GM23338 (cell line): ENCODE data around the gene ATP5PO. TPM values are rescaled to one million over a fixed set of nuclear protein-coding genes. Genes with fewer than 3 reads are reported as not detected.

Source experiments
- ATAC-seq: fragments of 200-7000 bp; cut with Tn5 transposase; 3 replicates; pipeline ENCODE4 v1.9.1; 2020
- DNase-seq: peaks from one replicate; pipeline ENCODE4 v3.0.0-alpha.2; 2015; ENCODE audit warnings: low spot score
- H2AFZ ChIP-seq: fragments of 200-600 bp; sonication (generic); 2 replicates; pipeline ENCODE4 v1.8.0; 2016; ENCODE audit warnings: antibody characterized with exemption, mild to moderate bottlenecking, moderate library complexity
- H3F3A ChIP-seq: fragments of 200-600 bp; sonication (generic); replicated peaks from 2 replicates; pipeline ENCODE4 v1.8.0; 2017; ENCODE audit warnings: antibody characterized with exemption, mixed run types, low read depth
- H3K27ac ChIP-seq: fragments of 200-600 bp; sonication (generic); 2 replicates; pipeline ENCODE4 v1.6.1; 2016; ENCODE audit warnings: low read depth
- H3K27me3 ChIP-seq: fragments of 200-600 bp; sonication (generic); 2 replicates; pipeline ENCODE4 v1.8.0; 2016; ENCODE audit warnings: mild to moderate bottlenecking, mixed run types, moderate library complexity; ENCODE audit not compliant: insufficient read depth
- H3K36me3 ChIP-seq: fragments of 200-600 bp; sonication (generic); 2 replicates; pipeline ENCODE4 v1.8.0; 2016; ENCODE audit warnings: mild to moderate bottlenecking; ENCODE audit not compliant: insufficient read depth
- H3K4me1 ChIP-seq: fragments of 200-600 bp; sonication (generic); 2 replicates; pipeline ENCODE4 v1.8.0; 2016; ENCODE audit warnings: mild to moderate bottlenecking, moderate library complexity; ENCODE audit not compliant: insufficient read depth
- H3K4me2 ChIP-seq: fragments of 200-600 bp; sonication (generic); 2 replicates; pipeline ENCODE4 v1.7.1; 2017; ENCODE audit warnings: mixed run types
- H3K4me3 ChIP-seq: fragments of 200-600 bp; sonication (generic); 2 replicates; pipeline ENCODE4 v1.6.1; 2016; ENCODE audit warnings: mixed run types
- H3K79me2 ChIP-seq: fragments of 200-600 bp; sonication (generic); replicated peaks from 2 replicates; pipeline ENCODE4 v1.8.0; 2017; ENCODE audit warnings: mild to moderate bottlenecking; ENCODE audit not compliant: insufficient read depth
- H3K9me2 ChIP-seq: fragments of 200-600 bp; sonication (generic); 2 replicates; pipeline ENCODE4 v1.8.0; 2017; ENCODE audit not compliant: insufficient read depth
- H4K20me1 ChIP-seq: fragments of 200-600 bp; sonication (generic); replicated peaks from 2 replicates; pipeline ENCODE4 v1.8.0; 2017; ENCODE audit warnings: mild to moderate bottlenecking; ENCODE audit not compliant: insufficient read depth
- H3K27ac Mint-ChIP-seq: 2 replicates; pipeline ENCODE4 v1.8.0; 2020; ENCODE audit warnings: inconsistent platforms, mild to moderate bottlenecking, moderate library complexity, mixed read lengths
- H3K27me3 Mint-ChIP-seq: 3 replicates; pipeline ENCODE4 v1.8.0; 2022; ENCODE audit warnings: low read depth, mild to moderate bottlenecking, moderate library complexity, mixed read lengths, inconsistent platforms; ENCODE audit not compliant: insufficient read depth, poor library complexity
- H3K36me3 Mint-ChIP-seq: 3 replicates; pipeline ENCODE4 v1.8.0; 2021; ENCODE audit warnings: low read depth, mild to moderate bottlenecking, inconsistent platforms, moderate library complexity, mixed read lengths
- H3K4me1 Mint-ChIP-seq: 3 replicates; pipeline ENCODE4 v1.8.0; 2020; ENCODE audit warnings: mild to moderate bottlenecking, inconsistent platforms, mixed read lengths
- H3K4me3 Mint-ChIP-seq: 3 replicates; pipeline ENCODE4 v1.8.0; 2021; ENCODE audit warnings: moderate library complexity, mild to moderate bottlenecking, inconsistent platforms, mixed read lengths
- H3K9me3 Mint-ChIP-seq: 3 replicates; pipeline ENCODE4 v1.8.0; 2020; ENCODE audit warnings: moderate library complexity, mild to moderate bottlenecking, inconsistent platforms, mixed read lengths
- CREB1 ChIP-seq: fragments of 250-450 bp; sonication (Bioruptor Pico); IDR thresholded peaks from 2 replicates; pipeline ENCODE4 v1.5.0; 2020; ENCODE audit warnings: low read depth, mild to moderate bottlenecking, moderate library complexity
- EZH2 ChIP-seq: fragments of 200-600 bp; sonication (generic); IDR thresholded peaks from one replicate; pipeline ENCODE4 v1.8.0; 2017; ENCODE audit warnings: antibody characterized with exemption, mild to moderate bottlenecking, low read depth; ENCODE audit not compliant: unreplicated experiment
- EZH2phosphoT487 ChIP-seq: fragments of 200-600 bp; sonication (generic); IDR thresholded peaks from one replicate; pipeline ENCODE4 v1.8.1; 2018; ENCODE audit warnings: antibody characterized with exemption; ENCODE audit not compliant: unreplicated experiment
- JUNB ChIP-seq: IDR thresholded peaks from one replicate; pipeline ENCODE4 v1.6.1; 2016; ENCODE audit warnings: antibody characterized with exemption; ENCODE audit not compliant: unreplicated experiment
- NANOG ChIP-seq: IDR thresholded peaks from 2 replicates; pipeline ENCODE4 v1.6.1; 2016; ENCODE audit warnings: antibody characterized with exemption, borderline replicate concordance
- POLR2AphosphoS5 ChIP-seq: IDR thresholded peaks from 2 replicates; pipeline ENCODE4 v1.6.1; 2016; ENCODE audit warnings: antibody characterized with exemption, low read depth
- STAT1 ChIP-seq: IDR thresholded peaks from one replicate; pipeline ENCODE4 v1.6.1; 2016; ENCODE audit warnings: antibody characterized with exemption; ENCODE audit not compliant: unreplicated experiment
- ZNF114 ChIP-seq: fragments of 250-450 bp; sonication (Bioruptor Pico); IDR thresholded peaks from 2 replicates; pipeline ENCODE4 v1.5.0; 2020; ENCODE audit warnings: mild to moderate bottlenecking, moderate library complexity
- ZNF331 ChIP-seq: fragments of 250-450 bp; sonication (Bioruptor Pico); IDR thresholded peaks from 2 replicates; pipeline ENCODE4 v1.5.0; 2020; ENCODE audit warnings: low read depth, mild to moderate bottlenecking, moderate library complexity
- polyA plus RNA-seq: library from polyadenylated mRNA; unstranded; fragments of >200 nt; fragmentation: Nextera tagmentation; extraction: Ambion mirVana; gene quantifications from 2 replicates; pipeline ENCODE4 v1.2.1, GENCODE V29; 2016
- total RNA-seq: library from RNA; depleted of rRNA; stranded (reverse); fragments of >200 nt; shearing (Covaris generic); gene quantifications from 2 replicates; pipeline ENCODE4 v1.2.3, GENCODE V29; 2014
- TF ChIP-seq, protein P1 (sequence below), 2 experiments: fragments of 200-600 bp in 1 of 2; sonication (generic) in 1 of 2; conservative IDR thresholded peaks; 2 replicates each; pipeline versions ENCODE4 v1.5.1 to v1.6.1; 2016 to 2017; ENCODE audit warnings: antibody characterized with exemption in 2 of 2, low read depth in 2 of 2, mild to moderate bottlenecking in 2 of 2, moderate library complexity in 1 of 2
- TF ChIP-seq, protein P2 (sequence below): IDR thresholded peaks from 2 replicates; pipeline ENCODE4 v1.6.1; 2016; ENCODE audit warnings: antibody characterized with exemption
- TF ChIP-seq, protein P3 (sequence below): IDR thresholded peaks from one replicate; pipeline ENCODE4 v1.6.1; 2018; ENCODE audit warnings: antibody characterized with exemption; ENCODE audit not compliant: unreplicated experiment
- TF ChIP-seq, protein P4 (sequence below): fragments of 250-450 bp; sonication (Bioruptor Pico); IDR thresholded peaks from 2 replicates; pipeline ENCODE4 v1.5.0; 2020; ENCODE audit warnings: mild to moderate bottlenecking, moderate library complexity

ATP5PO gene
- total and polyA plus RNA-seq, 2 experiments from 2014 or later: 244 to 522 TPM

DNA sequence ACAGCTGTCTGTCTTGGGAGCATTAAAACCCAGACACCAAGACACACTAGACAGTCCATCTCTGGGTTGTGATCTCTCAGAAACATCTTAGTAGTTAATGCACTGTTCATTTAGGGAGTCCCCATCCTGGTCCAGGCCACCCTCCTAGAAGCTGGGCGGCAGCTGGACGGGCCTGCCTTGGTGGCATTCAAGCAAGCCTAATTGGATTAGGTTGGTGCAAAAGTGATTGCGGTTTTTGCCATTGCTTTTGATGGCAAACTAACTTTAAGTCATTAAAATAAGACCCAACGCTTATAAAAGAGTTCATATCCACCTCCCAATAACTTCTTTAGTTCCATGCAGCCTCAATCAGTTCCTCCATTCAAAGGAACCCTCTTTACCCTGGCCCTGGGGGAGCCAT is 21.7 kb downstream of the ATP5PO start:
- Mint-ChIP-seq H3K4me1 (peaks cover 21% of the 10 kb centered on the region), H3K4me3 (no peak overlapping the region), H3K27me3 (peaks cover 14% of the 10 kb centered on the region), H3K9me3 (no peaks in the 10 kb centered on the region), H3K27ac (no peak overlapping the region), H3K36me3 (no peaks in the 10 kb centered on the region)
- no peak overlapping the region for H3K27ac ChIP-seq
- peak overlapping the region; percentile 76; the same call in 1 of the 2 replicates for H3K4me2 ChIP-seq
- H3K9me2 ChIP-seq: no peaks in the 10 kb centered on the region
- no peaks in the 10 kb centered on the region for H3K27me3 ChIP-seq
- no peaks in the 10 kb centered on the region for H3K36me3 ChIP-seq
- no peak overlapping the region; the same call in 1 of the 2 replicates for H2AFZ ChIP-seq
- TF ChIP-seq, protein P1, sequence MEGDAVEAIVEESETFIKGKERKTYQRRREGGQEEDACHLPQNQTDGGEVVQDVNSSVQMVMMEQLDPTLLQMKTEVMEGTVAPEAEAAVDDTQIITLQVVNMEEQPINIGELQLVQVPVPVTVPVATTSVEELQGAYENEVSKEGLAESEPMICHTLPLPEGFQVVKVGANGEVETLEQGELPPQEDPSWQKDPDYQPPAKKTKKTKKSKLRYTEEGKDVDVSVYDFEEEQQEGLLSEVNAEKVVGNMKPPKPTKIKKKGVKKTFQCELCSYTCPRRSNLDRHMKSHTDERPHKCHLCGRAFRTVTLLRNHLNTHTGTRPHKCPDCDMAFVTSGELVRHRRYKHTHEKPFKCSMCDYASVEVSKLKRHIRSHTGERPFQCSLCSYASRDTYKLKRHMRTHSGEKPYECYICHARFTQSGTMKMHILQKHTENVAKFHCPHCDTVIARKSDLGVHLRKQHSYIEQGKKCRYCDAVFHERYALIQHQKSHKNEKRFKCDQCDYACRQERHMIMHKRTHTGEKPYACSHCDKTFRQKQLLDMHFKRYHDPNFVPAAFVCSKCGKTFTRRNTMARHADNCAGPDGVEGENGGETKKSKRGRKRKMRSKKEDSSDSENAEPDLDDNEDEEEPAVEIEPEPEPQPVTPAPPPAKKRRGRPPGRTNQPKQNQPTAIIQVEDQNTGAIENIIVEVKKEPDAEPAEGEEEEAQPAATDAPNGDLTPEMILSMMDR (conservative IDR thresholded peaks at IDR 0.05; ENCODE audit: low read depth in 2 of 2): no peak
- no peak for TF ChIP-seq EZH2phosphoT487
- TF ChIP-seq STAT1: no peak
- no peak for TF ChIP-seq CREB1 (CRISPR knock-in tag)
- TF ChIP-seq, protein P2, sequence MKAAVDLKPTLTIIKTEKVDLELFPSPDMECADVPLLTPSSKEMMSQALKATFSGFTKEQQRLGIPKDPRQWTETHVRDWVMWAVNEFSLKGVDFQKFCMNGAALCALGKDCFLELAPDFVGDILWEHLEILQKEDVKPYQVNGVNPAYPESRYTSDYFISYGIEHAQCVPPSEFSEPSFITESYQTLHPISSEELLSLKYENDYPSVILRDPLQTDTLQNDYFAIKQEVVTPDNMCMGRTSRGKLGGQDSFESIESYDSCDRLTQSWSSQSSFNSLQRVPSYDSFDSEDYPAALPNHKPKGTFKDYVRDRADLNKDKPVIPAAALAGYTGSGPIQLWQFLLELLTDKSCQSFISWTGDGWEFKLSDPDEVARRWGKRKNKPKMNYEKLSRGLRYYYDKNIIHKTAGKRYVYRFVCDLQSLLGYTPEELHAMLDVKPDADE: no peak
- TF ChIP-seq, protein P3, sequence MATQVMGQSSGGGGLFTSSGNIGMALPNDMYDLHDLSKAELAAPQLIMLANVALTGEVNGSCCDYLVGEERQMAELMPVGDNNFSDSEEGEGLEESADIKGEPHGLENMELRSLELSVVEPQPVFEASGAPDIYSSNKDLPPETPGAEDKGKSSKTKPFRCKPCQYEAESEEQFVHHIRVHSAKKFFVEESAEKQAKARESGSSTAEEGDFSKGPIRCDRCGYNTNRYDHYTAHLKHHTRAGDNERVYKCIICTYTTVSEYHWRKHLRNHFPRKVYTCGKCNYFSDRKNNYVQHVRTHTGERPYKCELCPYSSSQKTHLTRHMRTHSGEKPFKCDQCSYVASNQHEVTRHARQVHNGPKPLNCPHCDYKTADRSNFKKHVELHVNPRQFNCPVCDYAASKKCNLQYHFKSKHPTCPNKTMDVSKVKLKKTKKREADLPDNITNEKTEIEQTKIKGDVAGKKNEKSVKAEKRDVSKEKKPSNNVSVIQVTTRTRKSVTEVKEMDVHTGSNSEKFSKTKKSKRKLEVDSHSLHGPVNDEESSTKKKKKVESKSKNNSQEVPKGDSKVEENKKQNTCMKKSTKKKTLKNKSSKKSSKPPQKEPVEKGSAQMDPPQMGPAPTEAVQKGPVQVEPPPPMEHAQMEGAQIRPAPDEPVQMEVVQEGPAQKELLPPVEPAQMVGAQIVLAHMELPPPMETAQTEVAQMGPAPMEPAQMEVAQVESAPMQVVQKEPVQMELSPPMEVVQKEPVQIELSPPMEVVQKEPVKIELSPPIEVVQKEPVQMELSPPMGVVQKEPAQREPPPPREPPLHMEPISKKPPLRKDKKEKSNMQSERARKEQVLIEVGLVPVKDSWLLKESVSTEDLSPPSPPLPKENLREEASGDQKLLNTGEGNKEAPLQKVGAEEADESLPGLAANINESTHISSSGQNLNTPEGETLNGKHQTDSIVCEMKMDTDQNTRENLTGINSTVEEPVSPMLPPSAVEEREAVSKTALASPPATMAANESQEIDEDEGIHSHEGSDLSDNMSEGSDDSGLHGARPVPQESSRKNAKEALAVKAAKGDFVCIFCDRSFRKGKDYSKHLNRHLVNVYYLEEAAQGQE: no peak
- TF ChIP-seq ZNF331: no peak
- no peak for TF ChIP-seq POLR2AphosphoS5
- no peak for TF ChIP-seq JUNB
- no peak for TF ChIP-seq ZNF114 (CRISPR knock-in tag)
- TF ChIP-seq, protein P4, sequence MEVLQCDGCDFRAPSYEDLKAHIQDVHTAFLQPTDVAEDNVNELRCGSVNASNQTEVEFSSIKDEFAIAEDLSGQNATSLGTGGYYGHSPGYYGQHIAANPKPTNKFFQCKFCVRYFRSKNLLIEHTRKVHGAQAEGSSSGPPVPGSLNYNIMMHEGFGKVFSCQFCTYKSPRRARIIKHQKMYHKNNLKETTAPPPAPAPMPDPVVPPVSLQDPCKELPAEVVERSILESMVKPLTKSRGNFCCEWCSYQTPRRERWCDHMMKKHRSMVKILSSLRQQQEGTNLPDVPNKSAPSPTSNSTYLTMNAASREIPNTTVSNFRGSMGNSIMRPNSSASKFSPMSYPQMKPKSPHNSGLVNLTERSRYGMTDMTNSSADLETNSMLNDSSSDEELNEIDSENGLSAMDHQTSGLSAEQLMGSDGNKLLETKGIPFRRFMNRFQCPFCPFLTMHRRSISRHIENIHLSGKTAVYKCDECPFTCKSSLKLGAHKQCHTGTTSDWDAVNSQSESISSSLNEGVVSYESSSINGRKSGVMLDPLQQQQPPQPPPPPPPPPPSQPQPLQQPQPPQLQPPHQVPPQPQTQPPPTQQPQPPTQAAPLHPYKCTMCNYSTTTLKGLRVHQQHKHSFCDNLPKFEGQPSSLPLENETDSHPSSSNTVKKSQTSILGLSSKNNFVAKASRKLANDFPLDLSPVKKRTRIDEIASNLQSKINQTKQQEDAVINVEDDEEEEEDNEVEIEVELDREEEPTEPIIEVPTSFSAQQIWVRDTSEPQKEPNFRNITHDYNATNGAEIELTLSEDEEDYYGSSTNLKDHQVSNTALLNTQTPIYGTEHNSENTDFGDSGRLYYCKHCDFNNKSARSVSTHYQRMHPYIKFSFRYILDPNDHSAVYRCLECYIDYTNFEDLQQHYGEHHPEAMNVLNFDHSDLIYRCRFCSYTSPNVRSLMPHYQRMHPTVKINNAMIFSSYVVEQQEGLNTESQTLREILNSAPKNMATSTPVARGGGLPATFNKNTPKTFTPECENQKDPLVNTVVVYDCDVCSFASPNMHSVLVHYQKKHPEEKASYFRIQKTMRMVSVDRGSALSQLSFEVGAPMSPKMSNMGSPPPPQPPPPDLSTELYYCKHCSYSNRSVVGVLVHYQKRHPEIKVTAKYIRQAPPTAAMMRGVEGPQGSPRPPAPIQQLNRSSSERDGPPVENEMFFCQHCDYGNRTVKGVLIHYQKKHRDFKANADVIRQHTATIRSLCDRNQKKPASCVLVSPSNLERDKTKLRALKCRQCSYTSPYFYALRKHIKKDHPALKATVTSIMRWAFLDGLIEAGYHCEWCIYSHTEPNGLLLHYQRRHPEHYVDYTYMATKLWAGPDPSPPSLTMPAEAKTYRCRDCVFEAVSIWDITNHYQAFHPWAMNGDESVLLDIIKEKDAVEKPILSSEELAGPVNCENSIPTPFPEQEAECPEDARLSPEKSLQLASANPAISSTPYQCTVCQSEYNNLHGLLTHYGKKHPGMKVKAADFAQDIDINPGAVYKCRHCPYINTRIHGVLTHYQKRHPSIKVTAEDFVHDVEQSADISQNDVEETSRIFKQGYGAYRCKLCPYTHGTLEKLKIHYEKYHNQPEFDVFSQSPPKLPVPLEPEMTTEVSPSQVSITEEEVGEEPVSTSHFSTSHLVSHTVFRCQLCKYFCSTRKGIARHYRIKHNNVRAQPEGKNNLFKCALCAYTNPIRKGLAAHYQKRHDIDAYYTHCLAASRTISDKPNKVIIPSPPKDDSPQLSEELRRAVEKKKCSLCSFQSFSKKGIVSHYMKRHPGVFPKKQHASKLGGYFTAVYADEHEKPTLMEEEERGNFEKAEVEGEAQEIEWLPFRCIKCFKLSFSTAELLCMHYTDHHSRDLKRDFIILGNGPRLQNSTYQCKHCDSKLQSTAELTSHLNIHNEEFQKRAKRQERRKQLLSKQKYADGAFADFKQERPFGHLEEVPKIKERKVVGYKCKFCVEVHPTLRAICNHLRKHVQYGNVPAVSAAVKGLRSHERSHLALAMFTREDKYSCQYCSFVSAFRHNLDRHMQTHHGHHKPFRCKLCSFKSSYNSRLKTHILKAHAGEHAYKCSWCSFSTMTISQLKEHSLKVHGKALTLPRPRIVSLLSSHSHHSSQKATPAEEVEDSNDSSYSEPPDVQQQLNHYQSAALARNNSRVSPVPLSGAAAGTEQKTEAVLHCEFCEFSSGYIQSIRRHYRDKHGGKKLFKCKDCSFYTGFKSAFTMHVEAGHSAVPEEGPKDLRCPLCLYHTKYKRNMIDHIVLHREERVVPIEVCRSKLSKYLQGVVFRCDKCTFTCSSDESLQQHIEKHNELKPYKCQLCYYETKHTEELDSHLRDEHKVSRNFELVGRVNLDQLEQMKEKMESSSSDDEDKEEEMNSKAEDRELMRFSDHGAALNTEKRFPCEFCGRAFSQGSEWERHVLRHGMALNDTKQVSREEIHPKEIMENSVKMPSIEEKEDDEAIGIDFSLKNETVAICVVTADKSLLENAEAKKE: no peak
- TF ChIP-seq NANOG: no peak
- TF ChIP-seq EZH2: no peak
- no peak overlapping the region for H3K4me3 ChIP-seq
- no peaks in the 10 kb centered on the region for H4K20me1 ChIP-seq
- H3K4me1 ChIP-seq: peaks cover 11% of the 10 kb centered on the region
- ATAC-seq (no peak), DNase-seq (no peak)
- H3F3A ChIP-seq: peaks cover 10% of the 10 kb centered on the region
- H3K79me2 ChIP-seq: no peaks in the 10 kb centered on the region
